Prostate gland (tissue), 2 donors: Measurements from ENCODE around the gene DHCR7. TPM values are rescaled to one million over a fixed set of nuclear protein-coding genes. Genes with fewer than 3 reads are reported as not detected.
A peak's percentile ranks its signal among the peaks of the same experiment; 100 is the strongest.

ENCODE experiments used
- DNase-seq: peaks from one replicate; pipeline ENCODE4 v3.0.0-alpha.2; 2019; ENCODE audit warnings: low spot score
- H3K27ac ChIP-seq, 2 donors: fragments of 200-600 bp; sonication (generic); 2 replicates each; pipeline ENCODE4 v1.5.1; 2017 to 2019
- H3K27me3 ChIP-seq: fragments of 200-600 bp; sonication (generic); replicated peaks from 2 replicates; pipeline ENCODE4 v1.5.1; 2019; ENCODE audit not compliant: insufficient read depth
- H3K36me3 ChIP-seq, 2 donors: fragments of 200-600 bp; sonication (generic); 1 replicate in 1 of 2; 2 replicates in 1 of 2; pipeline versions ENCODE4 v1.5.1 to v1.8.1; 2017 to 2019
- H3K4me1 ChIP-seq: fragments of 200-600 bp; sonication (generic); replicated peaks from 2 replicates; pipeline ENCODE4 v1.5.1; 2019
- H3K4me3 ChIP-seq, 2 donors: fragments of 200-600 bp; sonication (generic); 2 replicates each; pipeline ENCODE4 v1.5.1; 2017 to 2019
- H3K9me3 ChIP-seq: fragments of 200-600 bp; sonication (generic); 2 replicates; pipeline ENCODE4 v1.5.1; 2017
- POLR2A ChIP-seq: fragments of 450-650 bp; IDR thresholded peaks from one replicate; pipeline ENCODE4 v1.6.1; 2016; ENCODE audit warnings: antibody characterized with exemption, mild to moderate bottlenecking
- POLR2AphosphoS5 ChIP-seq: sonication (generic); formaldehyde crosslinking; IDR thresholded peaks from one replicate; pipeline ENCODE4 v1.6.1; 2017; ENCODE audit warnings: antibody characterized with exemption
- WGBS: methylation state at CpG from one replicate; pipeline ENCODE4 v1.1.5; 2018; 5-methylcytosine and 5-hydroxymethylcytosine counted together
- intact Hi-C: fragments of 100-400 bp; cut with DNase I; formaldehyde crosslinking; loops from one replicate; pipeline ENCODE4 v1.14.2; 2022
- total RNA-seq, 2 donors: library from RNA; depleted of rRNA; stranded (reverse); fragments of >200 nt; gene quantifications; one replicate each; pipeline ENCODE4 v1.1.0, GENCODE V29; 2016
- TF ChIP-seq, protein P1 (sequence below), 4 experiments: fragments of 200-600 bp in 2 of 4; fragments of 450-650 bp in 2 of 4; sonication (generic) in 2 of 4; IDR thresholded peaks; 1 replicate in 3 of 4; 2 replicates in 1 of 4; pipeline ENCODE4 v1.5.1; 2016 to 2019; ENCODE audit warnings: antibody characterized with exemption in 4 of 4, mild to moderate bottlenecking in 2 of 4, moderate library complexity in 2 of 4

DHCR7 gene
- total RNA-seq, 2 donors from 2014 or later = 29.5 to 93.9 TPM

DNA sequence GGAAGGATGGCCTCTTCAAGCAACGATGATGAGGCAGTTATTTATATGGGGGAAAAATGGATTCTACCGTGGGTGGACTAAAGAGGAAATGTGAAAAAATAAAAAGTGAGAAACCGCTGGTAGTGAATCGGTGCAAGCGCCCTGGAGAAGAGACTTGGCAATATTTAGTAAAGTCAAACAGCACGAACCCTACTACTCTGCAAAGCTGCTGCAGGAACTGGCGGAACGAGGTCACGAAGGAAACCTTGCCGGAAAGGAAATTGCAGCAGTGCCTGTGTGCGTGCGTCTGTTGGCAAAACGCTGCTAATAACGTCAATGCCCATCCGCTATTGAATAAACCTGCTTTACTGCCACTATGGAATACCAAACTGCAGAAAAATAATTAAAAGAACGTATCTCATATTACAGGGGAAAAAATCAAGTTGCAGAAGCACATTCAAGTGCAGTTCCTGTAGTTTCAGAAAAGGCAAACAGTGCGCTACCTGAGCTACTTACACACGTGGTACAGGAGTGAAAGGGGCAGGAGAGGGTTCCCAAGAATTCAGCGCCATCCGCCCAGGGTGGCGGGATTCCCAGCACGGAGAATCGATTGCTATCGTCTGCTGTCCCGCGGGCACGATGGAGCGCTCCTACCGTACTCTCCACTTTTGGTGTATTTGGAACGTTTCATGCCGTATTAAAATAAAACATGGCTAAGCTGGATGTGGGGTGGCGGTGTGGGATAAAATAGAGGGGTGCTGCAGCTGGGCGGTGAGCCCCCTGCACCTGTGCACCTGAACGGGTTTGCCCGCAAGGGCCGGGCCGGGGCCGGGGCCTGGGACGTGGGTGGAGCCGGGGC lies 4.2 kb upstream of the DHCR7 start:
- no peaks in the 10 kb centered on the region for H3K27me3 ChIP-seq
- no peaks in the 10 kb centered on the region for H3K9me3 ChIP-seq
- peak overlapping the region; percentile 78 to 86 for H3K27ac ChIP-seq
- WGBS = 3% methylated on average over 38 of the region's 40 CpGs
- H3K36me3 ChIP-seq = no peaks in the 10 kb centered on the region
- intact Hi-C loops = no loop called here
- peak; percentile 52 for DNase-seq
- peak overlapping the region; percentile 58 to 85 for H3K4me3 ChIP-seq
- TF ChIP-seq, protein P1, sequence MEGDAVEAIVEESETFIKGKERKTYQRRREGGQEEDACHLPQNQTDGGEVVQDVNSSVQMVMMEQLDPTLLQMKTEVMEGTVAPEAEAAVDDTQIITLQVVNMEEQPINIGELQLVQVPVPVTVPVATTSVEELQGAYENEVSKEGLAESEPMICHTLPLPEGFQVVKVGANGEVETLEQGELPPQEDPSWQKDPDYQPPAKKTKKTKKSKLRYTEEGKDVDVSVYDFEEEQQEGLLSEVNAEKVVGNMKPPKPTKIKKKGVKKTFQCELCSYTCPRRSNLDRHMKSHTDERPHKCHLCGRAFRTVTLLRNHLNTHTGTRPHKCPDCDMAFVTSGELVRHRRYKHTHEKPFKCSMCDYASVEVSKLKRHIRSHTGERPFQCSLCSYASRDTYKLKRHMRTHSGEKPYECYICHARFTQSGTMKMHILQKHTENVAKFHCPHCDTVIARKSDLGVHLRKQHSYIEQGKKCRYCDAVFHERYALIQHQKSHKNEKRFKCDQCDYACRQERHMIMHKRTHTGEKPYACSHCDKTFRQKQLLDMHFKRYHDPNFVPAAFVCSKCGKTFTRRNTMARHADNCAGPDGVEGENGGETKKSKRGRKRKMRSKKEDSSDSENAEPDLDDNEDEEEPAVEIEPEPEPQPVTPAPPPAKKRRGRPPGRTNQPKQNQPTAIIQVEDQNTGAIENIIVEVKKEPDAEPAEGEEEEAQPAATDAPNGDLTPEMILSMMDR (IDR thresholded peaks at IDR 0.05) = peak in 1 of 4 experiments; percentile 10
- TF ChIP-seq POLR2AphosphoS5 (peak; percentile 57), POLR2A (no peak)
- H3K4me1 ChIP-seq = peaks cover 16% of the 10 kb centered on the region

- intact Hi-C loops = no loop called here
- peak overlapping the region in 1 of 2 donors; percentile 85 for H3K4me3 ChIP-seq
- no peak for DNase-seq
Measured at GRCh38 chr11:71451596-71452198, 3.5 kb upstream of the DHCR7 start.

GRCh38 chr11:71450939-71451338 lies 2.7 kb upstream of the DHCR7 start:
- peak overlapping the region in 1 of 2 donors; percentile 78 for H3K27ac ChIP-seq
- intact Hi-C loops = no loop called here
- TF ChIP-seq POLR2A (no peak), POLR2AphosphoS5 (no peak)
- TF ChIP-seq, protein P1 (IDR thresholded peaks at IDR 0.05) = no peak
- no peaks in the 10 kb centered on the region for H3K27me3 ChIP-seq
- no peak for DNase-seq
- peaks cover 18% of the 10 kb centered on the region for H3K4me1 ChIP-seq
- no peaks in the 10 kb centered on the region for H3K36me3 ChIP-seq
- WGBS = 62% methylated on average over 3 of the region's 3 CpGs
- H3K9me3 ChIP-seq = no peaks in the 10 kb centered on the region
- no peak overlapping the region for H3K4me3 ChIP-seq

More at GRCh38 chr11:71451596-71452198, 3.5 kb upstream of the DHCR7 start:
- TF ChIP-seq POLR2AphosphoS5 (no peak), POLR2A (no peak)
- TF ChIP-seq, protein P1 (IDR thresholded peaks at IDR 0.05) = no peak
- peak overlapping the region; percentile 78 to 86 for H3K27ac ChIP-seq
- H3K36me3 ChIP-seq = no peaks in the 10 kb centered on the region
- H3K9me3 ChIP-seq = no peaks in the 10 kb centered on the region
- H3K27me3 ChIP-seq = no peaks in the 10 kb centered on the region
- peaks cover 18% of the 10 kb centered on the region for H3K4me1 ChIP-seq
- 50% methylated on average over 9 of the region's 9 CpGs for WGBS

GRCh38 chr11:71450507-71450906 lies 2.3 kb upstream of the DHCR7 start:
- no peak overlapping the region for H3K4me3 ChIP-seq
- H3K27ac ChIP-seq = peak overlapping the region in 1 of 2 donors; percentile 78

More at GRCh38 chr11:71450507-71450906, 2.3 kb upstream of the DHCR7 start:
- WGBS = 64% methylated on average over 2 of the region's 2 CpGs
- Histone ChIP-seq H3K4me1 (peaks cover 18% of the 10 kb centered on the region), H3K27me3 (no peaks in the 10 kb centered on the region), H3K36me3 (no peaks in the 10 kb centered on the region), H3K9me3 (no peaks in the 10 kb centered on the region)
- no peak for DNase-seq
- intact Hi-C loops = no loop called here
- TF ChIP-seq, protein P1 (IDR thresholded peaks at IDR 0.05) = no peak
- no peak for TF ChIP-seq POLR2AphosphoS5
- no peak for TF ChIP-seq POLR2A
